Islet of Langerhans (tissue), 1 donor: Measurements from ENCODE around the gene PIBF1.
A peak's percentile ranks its signal among the peaks of the same experiment; 100 is the strongest.
"Not testable (repeated sequence)": the region's sequence is repeated elsewhere in the genome, so short reads cannot be mapped to it uniquely, and the experiment has no call there.

Experiments
- FAIRE-seq: peaks from one replicate; lab custom pipeline; 2011; peaks lifted over from hg19 to GRCh38; lab: Jason Lieb, UNC

The PIBF1 gene

GRCh38 chr13:72823081-72823480 lies 41.1 kb downstream of the PIBF1 start:
- no peak for FAIRE-seq

DNA sequence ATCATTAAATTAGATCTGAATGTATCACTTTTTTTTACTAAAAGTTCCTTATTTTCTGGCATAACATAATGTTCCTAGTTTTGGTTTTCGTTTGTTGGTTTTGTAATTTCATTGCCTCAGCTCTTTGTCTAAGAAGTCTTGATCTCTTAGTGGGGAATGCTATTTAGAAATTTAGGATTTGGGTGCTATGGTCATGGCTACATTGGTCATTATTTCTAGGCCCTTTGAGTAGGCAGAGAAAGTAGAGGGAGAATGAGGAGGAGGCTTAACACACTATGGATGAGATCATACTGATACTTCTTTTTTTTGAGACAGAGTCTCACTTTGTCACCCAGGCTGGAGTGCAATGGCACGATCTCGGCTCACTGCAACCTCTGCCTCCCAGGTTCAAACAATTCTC lies 41.8 kb downstream of the PIBF1 start:
- no peak for FAIRE-seq

DNA sequence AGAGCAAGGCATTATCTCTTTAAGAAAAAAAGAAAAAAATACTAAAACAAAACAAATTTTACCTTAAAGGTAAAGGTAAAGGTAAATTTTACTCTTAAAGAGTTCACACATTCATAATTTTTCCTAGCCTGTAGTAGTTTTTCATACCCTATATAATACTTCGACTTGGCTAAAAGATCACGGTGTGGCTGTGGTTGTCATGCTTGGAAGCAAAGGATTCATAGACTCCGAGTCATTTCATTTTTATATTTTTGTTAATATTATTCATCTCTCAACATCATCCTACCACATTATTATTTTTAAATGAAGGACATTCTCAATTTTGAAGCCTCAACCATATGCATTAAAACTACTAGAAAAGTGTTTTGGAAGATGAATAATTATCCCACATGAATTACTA lies 52.7 kb downstream of the PIBF1 start:
- no peak for FAIRE-seq

DNA sequence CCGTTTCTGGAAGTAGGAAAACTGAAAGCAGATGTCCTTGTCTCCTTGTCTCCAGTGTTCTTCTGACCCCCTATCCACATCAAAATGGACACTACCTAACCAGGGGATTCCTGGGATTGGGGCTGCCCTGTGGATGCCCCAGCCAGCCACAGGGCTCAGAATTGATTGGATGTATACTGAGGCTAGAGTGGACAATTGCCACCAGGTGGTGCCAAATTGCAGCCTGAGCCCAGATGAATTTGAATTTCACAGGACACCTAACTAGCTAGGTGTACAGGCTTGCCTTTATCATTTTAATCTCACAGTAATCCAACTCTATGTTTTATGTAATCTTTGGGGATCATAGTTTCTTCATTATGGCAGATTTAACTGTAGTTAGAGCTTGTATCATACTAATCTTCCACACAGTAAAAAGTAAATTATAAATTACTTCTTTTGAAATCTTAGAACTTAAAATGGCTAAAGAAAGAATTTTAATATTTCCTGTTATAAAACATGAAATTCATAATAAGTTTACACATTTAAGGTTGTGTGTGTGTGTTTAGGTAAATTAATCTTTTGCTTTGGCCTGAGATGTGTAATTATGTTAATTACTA lies 58.0 kb downstream of the PIBF1 start:
- peak; percentile 81 for FAIRE-seq

GRCh38 chr13:72842991-72843390 lies 61.1 kb downstream of the PIBF1 start:
- no peak for FAIRE-seq

GRCh38 chr13:72845148-72845547 lies 63.2 kb downstream of the PIBF1 start:
- not testable (repeated sequence) for FAIRE-seq

DNA sequence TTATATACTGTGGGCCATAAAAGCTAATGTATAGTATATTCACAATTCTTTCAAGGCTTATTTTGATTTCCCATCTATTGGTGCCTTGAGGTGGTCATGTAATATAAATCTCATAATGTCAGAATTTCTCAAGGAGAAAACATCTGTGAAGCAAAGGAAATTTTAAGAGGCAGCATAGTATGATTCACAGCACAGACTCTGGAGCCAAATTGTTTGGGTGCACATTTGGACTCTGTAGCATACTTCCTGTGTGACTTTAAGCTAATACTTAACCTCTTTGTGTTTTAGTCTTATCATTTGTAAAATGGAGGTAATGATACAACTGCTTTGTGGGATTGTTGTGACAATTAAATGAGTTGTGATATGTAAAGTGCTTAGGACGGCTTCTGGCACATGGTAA lies 67.6 kb downstream of the PIBF1 start:
- no peak for FAIRE-seq

GRCh38 chr13:72850959-72851677 lies 69.2 kb downstream of the PIBF1 start:
- FAIRE-seq = no peak

DNA sequence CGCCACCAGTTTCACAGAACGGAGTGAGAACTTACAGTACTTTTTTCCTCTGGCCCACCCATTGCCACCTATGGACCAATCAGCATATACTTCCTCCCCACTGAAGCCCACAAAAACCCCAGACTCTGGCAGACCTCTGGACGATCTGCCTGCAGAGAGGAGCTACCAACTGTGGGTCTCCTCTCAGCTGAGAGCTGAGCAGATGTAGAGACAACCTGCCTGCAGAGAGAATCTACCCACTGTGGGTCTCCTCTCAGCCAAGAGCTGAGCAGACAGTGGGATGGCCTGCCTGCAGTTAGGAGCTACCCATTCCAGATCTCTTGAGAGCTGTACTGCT lies 69.7 kb downstream of the PIBF1 start:
- FAIRE-seq = no peak

GRCh38 chr13:72852207-72852606 lies 70.3 kb downstream of the PIBF1 start:
- FAIRE-seq = no peak

- no peak for FAIRE-seq
These were observed 71.1 kb downstream of the PIBF1 start for GRCh38 chr13:72853000-72853399.

GRCh38 chr13:72864142-72865011 lies 82.4 kb downstream of the PIBF1 start:
- FAIRE-seq = no peak

GRCh38 chr13:72868229-72868628 lies 86.3 kb downstream of the PIBF1 start:
- no peak for FAIRE-seq

- FAIRE-seq = no peak
These were observed 93.3 kb downstream of the PIBF1 start for GRCh38 chr13:72875233-72875632.

- FAIRE-seq = no peak
These were observed 102.2 kb downstream of the PIBF1 start for GRCh38 chr13:72884101-72884500.

- FAIRE-seq = no peak
These were observed 104.5 kb downstream of the PIBF1 start for GRCh38 chr13:72886272-72887067.

GRCh38 chr13:72889495-72889894 lies 107.6 kb downstream of the PIBF1 start:
- FAIRE-seq = no peak

DNA sequence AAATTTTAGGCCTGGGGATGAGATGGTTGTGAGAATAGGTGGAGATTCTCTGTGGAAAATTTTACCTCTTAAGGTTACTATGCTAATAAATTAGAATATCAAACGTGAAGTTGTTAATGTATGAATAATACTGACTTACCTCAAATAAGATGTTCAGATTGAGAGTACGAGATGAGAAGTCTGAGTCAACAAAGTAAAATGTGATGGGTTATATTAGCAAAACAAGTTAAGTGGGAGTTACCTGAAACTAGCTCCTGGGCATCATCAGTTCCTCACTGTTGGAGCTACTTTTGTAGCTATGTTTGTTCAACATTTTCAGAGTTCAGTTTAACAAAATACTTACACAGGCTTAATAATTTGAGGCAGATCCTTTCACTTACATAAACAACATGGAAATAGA lies 108.6 kb downstream of the PIBF1 start:
- no peak for FAIRE-seq

GRCh38 chr13:72891423-72891822 lies 109.5 kb downstream of the PIBF1 start:
- no peak for FAIRE-seq

GRCh38 chr13:72896869-72897268 lies 114.9 kb downstream of the PIBF1 start:
- FAIRE-seq = no peak

GRCh38 chr13:72901546-72901945 lies 119.6 kb downstream of the PIBF1 start:
- not testable (repeated sequence) for FAIRE-seq

GRCh38 chr13:72908416-72908815 lies 126.5 kb downstream of the PIBF1 start:
- no peak for FAIRE-seq

- no peak for FAIRE-seq
These were observed 130.0 kb downstream of the PIBF1 start for GRCh38 chr13:72911981-72912380.
